ENCODE results near the gene EIF1AX. TPM values are rescaled to one million over a fixed set of nuclear protein-coding genes. Genes with fewer than 3 reads are reported as not detected.

Gene EIF1AX
- polyA plus RNA-seq, 1 donor = 87.2 TPM

DNA sequence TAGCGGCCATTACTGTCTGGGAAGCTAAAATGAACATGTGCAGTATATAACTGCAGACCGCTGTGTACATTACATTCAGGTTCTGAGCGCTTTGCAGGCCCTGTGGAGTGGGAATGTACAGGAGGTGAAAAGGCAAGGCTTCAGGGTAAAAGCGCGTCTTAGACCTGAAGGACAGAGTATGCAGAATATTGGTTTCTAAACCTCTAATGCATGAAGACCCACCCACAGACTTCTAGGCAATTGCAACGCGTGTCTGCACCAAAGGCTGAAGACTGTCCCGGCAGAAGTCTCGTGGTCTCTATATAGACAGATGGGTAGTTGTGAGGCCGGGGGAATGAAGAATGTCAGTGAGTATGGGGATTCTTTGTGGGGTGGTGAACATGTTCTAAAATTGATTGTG is 30.4 kb downstream of the EIF1AX start:
- Histone ChIP-seq H3K27ac (ENCODE audit: low read length) (no peak overlapping the region), H3K9me3 (ENCODE audit: control insufficient read depth, low read depth, low read length) (no peaks in the 10 kb centered on the region), H3K27me3 (ENCODE audit: control insufficient read depth, insufficient read depth, low read length) (peaks cover 6% of the 10 kb centered on the region), H3K4me3 (ENCODE audit: low read length) (no peak overlapping the region), H3K4me1 (ENCODE audit: control insufficient read depth, insufficient read depth, low read length) (peaks cover 2% of the 10 kb centered on the region), H3K36me3 (ENCODE audit: control insufficient read depth, insufficient read depth, low read length) (no peaks in the 10 kb centered on the region)
- WGBS (ENCODE audit: insufficient coverage, low lambda C conversion rate) = no CpG with 5 or more reads among the region's 10 CpGs
- DNase-seq = no peak

GRCh38 chrX:20101934-20102581 is 39.6 kb downstream of the EIF1AX start:
- no CpG with 5 or more reads among the region's 2 CpGs for WGBS (ENCODE audit: insufficient coverage, low lambda C conversion rate)

DNA sequence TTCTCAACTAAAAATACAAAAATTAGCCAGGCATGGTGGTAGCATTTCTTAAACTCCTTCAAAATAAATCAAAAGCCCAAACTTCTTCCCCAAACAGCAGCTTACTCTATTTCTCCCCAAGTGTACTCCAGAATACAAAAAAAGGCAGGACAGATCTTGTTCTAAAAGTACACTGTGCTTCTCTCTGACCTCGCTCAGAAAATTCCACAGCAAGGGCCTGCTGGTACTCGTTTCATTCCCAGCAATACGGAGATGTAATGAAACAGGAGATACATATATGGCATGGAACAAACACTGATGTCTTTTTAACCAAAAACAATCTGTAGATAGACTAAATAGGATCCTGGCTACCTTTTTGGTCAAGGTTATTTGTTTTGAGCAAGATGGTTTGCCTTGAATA is 50.1 kb downstream of the EIF1AX start:
- no peak overlapping the region for H3K27ac ChIP-seq (ENCODE audit: low read length)
- no CpG with 5 or more reads among the region's 3 CpGs for WGBS (ENCODE audit: insufficient coverage, low lambda C conversion rate)
- H3K4me3 ChIP-seq (ENCODE audit: low read length) = no peak overlapping the region

More at GRCh38 chrX:20101934-20102581, 39.6 kb downstream of the EIF1AX start:
- DNase-seq = no peak
- Histone ChIP-seq H3K4me3 (ENCODE audit: low read length) (no peak overlapping the region), H3K4me1 (ENCODE audit: control insufficient read depth, insufficient read depth, low read length) (no peaks in the 10 kb centered on the region), H3K36me3 (ENCODE audit: control insufficient read depth, insufficient read depth, low read length) (no peaks in the 10 kb centered on the region), H3K27ac (ENCODE audit: low read length) (no peak overlapping the region), H3K27me3 (ENCODE audit: control insufficient read depth, insufficient read depth, low read length) (no peaks in the 10 kb centered on the region), H3K9me3 (ENCODE audit: control insufficient read depth, low read depth, low read length) (no peaks in the 10 kb centered on the region)

DNA sequence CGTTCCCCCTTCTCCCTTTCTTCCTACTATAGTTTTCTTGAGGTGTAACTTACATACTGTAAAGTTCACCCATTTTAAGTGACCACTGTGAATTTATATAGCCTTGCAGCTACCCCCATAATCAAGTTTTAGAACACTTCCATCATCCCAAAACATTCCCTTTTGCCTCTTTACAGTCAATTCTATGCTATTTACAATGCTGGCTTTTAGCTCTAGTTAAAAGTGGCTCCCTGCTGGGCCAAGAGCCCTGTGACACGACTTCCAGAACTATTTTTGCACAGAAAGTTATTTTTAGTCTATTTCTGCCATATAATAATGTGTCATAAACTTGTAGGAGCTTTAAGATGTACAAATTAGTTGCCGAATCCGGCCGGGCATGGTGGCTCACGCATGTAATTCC is 51.8 kb downstream of the EIF1AX start:
- H3K4me3 ChIP-seq (ENCODE audit: low read length) = no peak overlapping the region
- 100% methylated on average over 3 of the region's 6 CpGs for WGBS (ENCODE audit: insufficient coverage, low lambda C conversion rate)

More for the DNA sequence above, 50.1 kb downstream of the EIF1AX start:
- no peaks in the 10 kb centered on the region for H3K36me3 ChIP-seq (ENCODE audit: control insufficient read depth, insufficient read depth, low read length)
- no peaks in the 10 kb centered on the region for H3K9me3 ChIP-seq (ENCODE audit: control insufficient read depth, low read depth, low read length)
- H3K27me3 ChIP-seq (ENCODE audit: control insufficient read depth, insufficient read depth, low read length) = no peaks in the 10 kb centered on the region
- DNase-seq = no peak
- H3K4me1 ChIP-seq (ENCODE audit: control insufficient read depth, insufficient read depth, low read length) = no peaks in the 10 kb centered on the region

GRCh38 chrX:20080277-20080676 is 61.4 kb downstream of the EIF1AX start:
- Histone ChIP-seq H3K27ac (ENCODE audit: low read length) (no peak overlapping the region), H3K4me3 (ENCODE audit: low read length) (no peak overlapping the region), H3K36me3 (ENCODE audit: control insufficient read depth, insufficient read depth, low read length) (no peaks in the 10 kb centered on the region), H3K9me3 (ENCODE audit: control insufficient read depth, low read depth, low read length) (no peaks in the 10 kb centered on the region), H3K4me1 (ENCODE audit: control insufficient read depth, insufficient read depth, low read length) (no peaks in the 10 kb centered on the region), H3K27me3 (ENCODE audit: control insufficient read depth, insufficient read depth, low read length) (no peaks in the 10 kb centered on the region)
- no CpG with 5 or more reads among the region's 1 CpG for WGBS (ENCODE audit: insufficient coverage, low lambda C conversion rate)
- no peak for DNase-seq

More for the DNA sequence above, 51.8 kb downstream of the EIF1AX start:
- Histone ChIP-seq H3K9me3 (ENCODE audit: control insufficient read depth, low read depth, low read length) (no peaks in the 10 kb centered on the region), H3K27ac (ENCODE audit: low read length) (no peak overlapping the region), H3K27me3 (ENCODE audit: control insufficient read depth, insufficient read depth, low read length) (no peaks in the 10 kb centered on the region), H3K4me1 (ENCODE audit: control insufficient read depth, insufficient read depth, low read length) (no peaks in the 10 kb centered on the region), H3K36me3 (ENCODE audit: control insufficient read depth, insufficient read depth, low read length) (no peaks in the 10 kb centered on the region)
- DNase-seq = no peak

Other genes starting within 250 kb of the EIF1AX start
- gene BCLAF3, start 150.8 kb downstream of the EIF1AX start, polyA plus RNA-seq = 15.7 TPM
- 4.1 TPM for gene MAP7D2, start 24.9 kb downstream of the EIF1AX start, polyA plus RNA-seq
- 43.2 TPM for gene RPS6KA3, start 125.1 kb upstream of the EIF1AX start, polyA plus RNA-seq